H1 (cell line): ENCODE data around the gene ZBTB47. TPM values are rescaled to one million over a fixed set of nuclear protein-coding genes. Genes with fewer than 3 reads are reported as not detected.

Source experiments
- MAFK ChIP-seq: IDR thresholded peaks from 2 replicates; pipeline ENCODE4 v1.6.1; 2012; ENCODE audit warnings: low read depth, mild to moderate bottlenecking, improper control_type of control experiment, low read length
- RFX5 ChIP-seq: IDR thresholded peaks from 2 replicates; pipeline ENCODE4 v1.6.1; 2011; ENCODE audit warnings: low read depth, low read length, improper control_type of control experiment, borderline replicate concordance
- RNF2 ChIP-seq: fragments of 200-900, 300-1000 bp; sonication (generic); IDR thresholded peaks from 2 replicates; pipeline ENCODE4 v1.7.1; 2016; ENCODE audit warnings: borderline replicate concordance, low read depth, mild to moderate bottlenecking, antibody characterized with exemption, low read length; ENCODE audit not compliant: poor library complexity, severe bottlenecking; ENCODE audit errors: missing control alignments
- SIRT6 ChIP-seq: IDR thresholded peaks from one replicate; pipeline ENCODE4 v1.7.1; 2012; ENCODE audit warnings: low read length, inconsistent platforms
- TAF7 ChIP-seq: optimal IDR thresholded peaks from 2 replicates; pipeline ENCODE3; 2011; ENCODE audit warnings: low read depth, mild to moderate bottlenecking, inconsistent platforms, low read length, moderate library complexity, borderline replicate concordance
- ZNF274 ChIP-seq: IDR thresholded peaks from 2 replicates; pipeline ENCODE4 v1.7.0; 2012; ENCODE audit warnings: low read length, borderline replicate concordance; ENCODE audit errors: extremely low read depth
- polyA plus RNA-seq, 7 experiments: library from polyadenylated mRNA; depleted of rRNA in 3 of 7; stranded (reverse) in 5 of 7; unstranded in 2 of 7; fragments of >200 nt in 5 of 7; fragments of 200-250 nt in 2 of 7; gene quantifications; 1 replicate in 5 of 7; 2 replicates in 1 of 7; 4 replicates in 1 of 7; pipeline versions ENCODE4 v1.2.1 to v1.2.3, GENCODE V29; 2011 to 2013; ENCODE audit warnings: missing spikeins in 2 of 7, mixed read lengths in 2 of 7
- total RNA-seq: library from RNA; stranded (reverse); fragmentation: NEBNext Ultra II Directional; extraction: Animal tissue kit (Norgen Biotek cat#: 25700); gene quantifications from 2 replicates; pipeline ENCODE4 v1.2.1, GENCODE V29; 2021
- TF ChIP-seq, protein P1 (sequence below): IDR thresholded peaks from 2 replicates; pipeline ENCODE4 v1.6.1; 2012; ENCODE audit warnings: low read length, inconsistent platforms

ZBTB47 gene
- total and polyA plus RNA-seq, 2 of the 8 experiments (the other 6 are each of a cell fraction or from before 2014, with no cell fraction given), result 2.8 to 4.1 TPM

DNA sequence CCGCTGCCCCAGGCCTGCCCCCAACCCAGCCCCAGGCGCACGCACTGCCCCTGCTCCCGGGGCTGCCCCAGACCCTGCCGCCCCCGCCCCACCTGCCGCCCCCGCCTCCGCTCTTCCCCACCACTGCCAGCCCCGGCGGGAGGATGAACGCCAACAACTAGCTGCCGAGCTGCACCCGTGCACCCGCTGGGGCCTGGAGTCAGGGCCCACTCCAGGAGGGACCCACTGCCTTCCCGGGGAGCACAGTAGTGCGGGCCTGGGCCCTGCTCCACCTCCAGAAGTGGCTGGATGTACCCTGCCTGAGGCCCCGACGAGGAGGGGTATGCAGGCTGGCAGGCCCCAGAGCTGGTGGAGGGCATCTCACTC, 10.9 kb downstream of the ZBTB47 start (continued):
- TF ChIP-seq, protein P1, sequence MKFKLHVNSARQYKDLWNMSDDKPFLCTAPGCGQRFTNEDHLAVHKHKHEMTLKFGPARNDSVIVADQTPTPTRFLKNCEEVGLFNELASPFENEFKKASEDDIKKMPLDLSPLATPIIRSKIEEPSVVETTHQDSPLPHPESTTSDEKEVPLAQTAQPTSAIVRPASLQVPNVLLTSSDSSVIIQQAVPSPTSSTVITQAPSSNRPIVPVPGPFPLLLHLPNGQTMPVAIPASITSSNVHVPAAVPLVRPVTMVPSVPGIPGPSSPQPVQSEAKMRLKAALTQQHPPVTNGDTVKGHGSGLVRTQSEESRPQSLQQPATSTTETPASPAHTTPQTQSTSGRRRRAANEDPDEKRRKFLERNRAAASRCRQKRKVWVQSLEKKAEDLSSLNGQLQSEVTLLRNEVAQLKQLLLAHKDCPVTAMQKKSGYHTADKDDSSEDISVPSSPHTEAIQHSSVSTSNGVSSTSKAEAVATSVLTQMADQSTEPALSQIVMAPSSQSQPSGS, result no peak
- TF ChIP-seq SIRT6 (no peak), RFX5 (no peak), ZNF274 (no peak), MAFK (no peak), TAF7 (no peak), RNF2 (no peak)
